ENCODE measurements around the gene FN1.
A peak's percentile ranks its signal among the peaks of the same experiment; 100 is the strongest.

The FN1 gene

GRCh38 chr2:215405722-215406581, 29.9 kb downstream of the FN1 start:
- DNase-seq, result no peak

- no peak for DNase-seq
Observed at GRCh38 chr2:215404348-215405012, 31.4 kb downstream of the FN1 start.

- no peak for DNase-seq
Observed at GRCh38 chr2:215403441-215404347, 32.2 kb downstream of the FN1 start.

- no peak for DNase-seq
Observed at GRCh38 chr2:215401896-215402379, 33.9 kb downstream of the FN1 start.

GRCh38 chr2:215399067-215399716, 36.7 kb downstream of the FN1 start:
- no peak for DNase-seq

GRCh38 chr2:215397632-215398341, 38.1 kb downstream of the FN1 start:
- DNase-seq, result no peak

- no peak for DNase-seq
Observed at GRCh38 chr2:215396595-215397313, 39.1 kb downstream of the FN1 start.

- no peak for DNase-seq
Observed at GRCh38 chr2:215395687-215396460, 40.0 kb downstream of the FN1 start.

GRCh38 chr2:215394102-215394805, 41.6 kb downstream of the FN1 start:
- no peak for DNase-seq

- no peak for DNase-seq
Observed at GRCh38 chr2:215392687-215393270, 43.1 kb downstream of the FN1 start.

- no peak for DNase-seq
Observed at GRCh38 chr2:215392164-215392563, 43.7 kb downstream of the FN1 start.

- DNase-seq, result peak; percentile 40
Observed at GRCh38 chr2:215391531-215391930, 44.3 kb downstream of the FN1 start.

GRCh38 chr2:215390550-215390913, 45.3 kb downstream of the FN1 start:
- no peak for DNase-seq

- peak; percentile 10 for DNase-seq
Observed at GRCh38 chr2:215388002-215388728, 47.7 kb downstream of the FN1 start.

- no peak for DNase-seq
Observed at GRCh38 chr2:215386566-215386965, 49.3 kb downstream of the FN1 start.

- no peak for DNase-seq
Observed at GRCh38 chr2:215384710-215385109, 51.2 kb downstream of the FN1 start.

GRCh38 chr2:215383652-215384279, 52.1 kb downstream of the FN1 start:
- DNase-seq, result no peak

GRCh38 chr2:215382480-215382879, 53.4 kb downstream of the FN1 start:
- DNase-seq, result no peak
